GM23248 (cell line): ENCODE data around the gene TSPAN5. TPM values are rescaled to one million over a fixed set of nuclear protein-coding genes. Genes with fewer than 3 reads are reported as not detected.

Source experiments
- DNase-seq: peaks from one replicate; pipeline ENCODE4 v3.0.0-alpha.2; 2015
- H2AFZ ChIP-seq: fragments of 200-600 bp; sonication (generic); 2 replicates; pipeline ENCODE4 v1.6.1; 2016; ENCODE audit warnings: antibody characterized with exemption
- H3F3A ChIP-seq: fragments of 200-600 bp; sonication (generic); 2 replicates; pipeline ENCODE4 v1.6.1; 2016; ENCODE audit warnings: mild to moderate bottlenecking, antibody characterized with exemption, mixed run types; ENCODE audit not compliant: insufficient read depth
- H3K27ac ChIP-seq: fragments of 200-600 bp; sonication (generic); 2 replicates; pipeline ENCODE4 v1.5.1; 2016; ENCODE audit warnings: mild to moderate bottlenecking
- H3K27me3 ChIP-seq: fragments of 200-600 bp; sonication (generic); replicated peaks from 2 replicates; pipeline ENCODE4 v1.6.1; 2016; ENCODE audit warnings: mild to moderate bottlenecking; ENCODE audit not compliant: insufficient read depth
- H3K36me3 ChIP-seq: fragments of 200-600 bp; sonication (generic); 2 replicates; pipeline ENCODE4 v1.6.1; 2016; ENCODE audit warnings: low read depth, mild to moderate bottlenecking
- H3K4me1 ChIP-seq: fragments of 200-600 bp; sonication (generic); 2 replicates; pipeline ENCODE4 v1.6.1; 2016; ENCODE audit warnings: mild to moderate bottlenecking; ENCODE audit not compliant: insufficient read depth
- H3K4me2 ChIP-seq: fragments of 200-600 bp; sonication (generic); one replicate; pipeline ENCODE4 v1.6.1; 2016; ENCODE audit warnings: mild to moderate bottlenecking; ENCODE audit not compliant: unreplicated experiment
- H3K4me3 ChIP-seq: fragments of 200-600 bp; sonication (generic); 2 replicates; pipeline ENCODE4 v1.5.1; 2016; ENCODE audit warnings: mild to moderate bottlenecking
- H3K79me2 ChIP-seq: fragments of 200-600 bp; sonication (generic); 2 replicates; pipeline ENCODE4 v1.6.1; 2016; ENCODE audit warnings: mild to moderate bottlenecking; ENCODE audit not compliant: insufficient read depth
- H3K9ac ChIP-seq: fragments of 200-600 bp; sonication (generic); 2 replicates; pipeline ENCODE4 v1.6.1; 2016; ENCODE audit warnings: mild to moderate bottlenecking
- H3K9me2 ChIP-seq: fragments of 200-600 bp; sonication (generic); 2 replicates; pipeline ENCODE4 v1.6.1; 2016; ENCODE audit warnings: mixed run types, mild to moderate bottlenecking, moderate library complexity; ENCODE audit not compliant: insufficient read depth
- H3K9me3 ChIP-seq: fragments of 200-600 bp; sonication (generic); one replicate; pipeline ENCODE4 v1.6.1; 2017; ENCODE audit warnings: low read depth
- H4K20me1 ChIP-seq: fragments of 200-600 bp; sonication (generic); 2 replicates; pipeline ENCODE4 v1.6.0; 2016; ENCODE audit not compliant: insufficient read depth
- EZH2 ChIP-seq: fragments of 200-600 bp; sonication (generic); IDR thresholded peaks from 2 replicates; pipeline ENCODE4 v1.6.1; 2018; ENCODE audit warnings: antibody characterized with exemption, mild to moderate bottlenecking; ENCODE audit not compliant: insufficient read depth, poor library complexity, severe bottlenecking
- EZH2phosphoT487 ChIP-seq: fragments of 200-600 bp; sonication (generic); IDR thresholded peaks from 2 replicates; pipeline ENCODE4 v1.6.1; 2018; ENCODE audit warnings: antibody characterized with exemption, moderate library complexity, mild to moderate bottlenecking, low read depth; ENCODE audit not compliant: insufficient read depth
- WGBS, 2 experiments: methylation state at CpG; one replicate each; pipeline ENCODE4 v1.1.6; 2015 to 2017; ENCODE audit warnings: low lambda C conversion rate in 2 of 2, low coverage in 1 of 2; ENCODE audit errors: missing lambda C conversion rate in 2 of 2; 5-methylcytosine and 5-hydroxymethylcytosine counted together
- in situ Hi-C: fragments of 300-500 bp; cut with MboI; formaldehyde crosslinking; loops from 2 replicates; pipeline ENCODE4 v1.15.0; 2020
- polyA plus RNA-seq: library from polyadenylated mRNA; unstranded; fragments of >200 nt; fragmentation: Nextera tagmentation; extraction: Ambion mirVana; gene quantifications from 2 replicates; pipeline ENCODE4 v1.2.1, GENCODE V29; 2016
- total RNA-seq: library from RNA; depleted of rRNA; stranded (reverse); fragments of >200 nt; shearing (Covaris generic); gene quantifications from 2 replicates; pipeline ENCODE4 v1.2.3, GENCODE V29; 2014

The TSPAN5 gene
- total and polyA plus RNA-seq, 2 experiments from 2014 or later = 61.9 to 76.6 TPM

DNA sequence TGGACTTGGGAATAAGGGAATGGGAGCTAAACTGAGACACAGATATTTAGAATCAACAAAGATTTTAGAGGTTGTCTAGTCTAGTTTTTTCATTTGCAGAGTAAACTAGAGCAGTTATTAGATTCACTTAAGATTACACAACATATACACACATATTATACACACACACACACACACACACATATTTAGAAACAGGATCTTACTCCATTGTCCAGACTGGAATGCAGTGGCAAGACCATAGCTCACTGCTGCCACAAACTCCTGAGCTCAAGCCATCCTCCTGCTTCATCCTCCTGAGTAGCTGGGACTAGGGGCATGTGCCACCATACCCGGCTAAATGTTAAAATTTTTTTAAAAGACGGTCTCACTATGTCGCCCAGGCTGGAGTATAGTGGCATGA, 127.8 kb downstream of the TSPAN5 start:
- no peak overlapping the region for H3K4me3 ChIP-seq
- in situ Hi-C loops = no loop called here
- 97 to 98% methylated on average over 3 of the region's 3 CpGs for WGBS, 2 experiments

DNA sequence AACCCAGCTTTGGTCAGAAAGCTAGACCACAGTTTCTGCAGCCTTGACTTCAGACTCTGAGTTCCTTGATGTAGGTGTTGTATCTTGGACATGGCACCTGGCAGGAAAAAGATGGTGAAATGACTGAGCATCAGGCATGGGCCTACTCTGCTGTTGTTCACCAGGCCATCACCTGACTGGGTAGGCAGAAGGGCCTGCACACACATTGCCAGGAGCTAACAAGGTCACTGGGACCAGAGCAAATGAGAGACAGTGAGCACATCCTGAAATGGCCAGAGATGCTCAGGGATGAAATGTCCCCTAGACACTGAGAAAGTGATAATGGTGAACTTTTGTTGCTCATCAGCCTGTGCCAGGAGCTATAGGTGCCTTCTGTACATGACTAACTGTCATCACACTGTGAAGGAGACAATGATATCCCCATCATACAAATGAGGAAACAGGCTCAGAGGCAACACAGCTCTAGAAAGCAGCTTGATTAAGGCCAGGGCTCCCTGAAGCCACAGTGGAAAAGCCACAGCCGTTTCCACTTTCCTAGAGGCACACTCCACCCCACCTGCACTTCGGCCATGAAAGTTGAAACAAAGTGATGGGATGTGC, 128.3 kb downstream of the TSPAN5 start:
- Histone ChIP-seq H3F3A (peaks cover 17% of the 10 kb centered on the region), H3K27ac (no peak overlapping the region), H4K20me1 (no peaks in the 10 kb centered on the region), H3K9me3 (no peaks in the 10 kb centered on the region), H3K4me3 (no peak overlapping the region), H3K9me2 (no peaks in the 10 kb centered on the region), H2AFZ (no peak overlapping the region), H3K27me3 (no peaks in the 10 kb centered on the region), H3K79me2 (peaks cover 99% of the 10 kb centered on the region), H3K4me1 (peaks cover 18% of the 10 kb centered on the region), H3K4me2 (no peak overlapping the region), H3K36me3 (no peaks in the 10 kb centered on the region), H3K9ac (no peak overlapping the region)
- TF ChIP-seq EZH2 = no peak
- no peak for TF ChIP-seq EZH2phosphoT487
- in situ Hi-C loops = no loop called here
- WGBS, 2 experiments = 26 to 28% methylated on average over 2 of the region's 2 CpGs
- DNase-seq = no peak

More for the DNA sequence above, 127.8 kb downstream of the TSPAN5 start:
- Histone ChIP-seq H3K79me2 (peaks cover 99% of the 10 kb centered on the region), H3K4me2 (no peak overlapping the region), H3K36me3 (no peaks in the 10 kb centered on the region), H3K9me3 (no peaks in the 10 kb centered on the region), H3K27me3 (no peaks in the 10 kb centered on the region), H3F3A (peaks cover 12% of the 10 kb centered on the region; the same call in 1 of the 2 replicates), H4K20me1 (no peaks in the 10 kb centered on the region), H3K9me2 (no peaks in the 10 kb centered on the region), H3K9ac (no peak overlapping the region), H3K4me1 (peaks cover 15% of the 10 kb centered on the region), H2AFZ (no peak overlapping the region), H3K27ac (no peak overlapping the region)
- no peak for TF ChIP-seq EZH2
- TF ChIP-seq EZH2phosphoT487 = no peak
- DNase-seq = no peak

GRCh38 chr4:98528882-98529281, 129.5 kb downstream of the TSPAN5 start:
- H3K79me2 ChIP-seq = peaks cover 99% of the 10 kb centered on the region

DNA sequence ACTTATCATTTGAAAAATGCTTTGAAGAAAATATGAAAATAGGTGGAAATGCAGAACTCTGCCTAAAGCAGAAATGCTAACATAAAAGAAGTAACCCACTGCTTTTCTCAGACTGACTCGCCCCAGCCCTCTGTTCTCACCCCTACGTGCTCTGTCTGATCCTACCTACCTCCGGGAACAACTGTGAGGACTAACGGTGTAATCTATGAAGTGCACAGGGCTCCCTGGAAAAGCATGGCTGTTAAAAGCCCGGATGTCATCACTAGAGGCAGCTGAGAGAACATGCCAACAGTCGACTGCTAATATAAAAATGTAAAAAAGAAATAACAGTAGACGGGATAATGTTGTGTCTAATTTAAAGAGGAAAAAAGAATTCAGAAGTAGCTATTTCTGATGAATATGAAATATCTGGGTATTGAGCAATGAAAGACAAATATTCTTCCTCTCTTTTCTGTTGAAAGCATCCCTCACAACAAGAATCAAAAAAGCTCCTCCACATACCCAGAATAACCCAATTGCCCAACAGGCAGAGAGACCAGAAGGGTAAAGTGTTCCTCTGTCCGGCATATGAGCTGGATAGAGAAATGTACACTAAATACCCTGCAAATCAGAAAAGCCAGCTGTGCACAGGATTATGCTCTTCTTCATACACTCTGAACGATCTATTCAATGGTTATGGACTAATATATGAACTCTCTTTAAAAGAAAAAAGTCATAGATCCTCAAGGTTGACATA, 130.7 kb downstream of the TSPAN5 start:
- Histone ChIP-seq H3K27me3 (no peaks in the 10 kb centered on the region), H3K79me2 (peaks cover 94% of the 10 kb centered on the region), H3K9me2 (no peaks in the 10 kb centered on the region), H3K4me1 (peaks cover 42% of the 10 kb centered on the region), H3K4me2 (peak overlapping the region; percentile 1), H2AFZ (0 out of 2 replicates have a peak overlapping the region, but pooled peaks have one; percentile 7), H3K4me3 (no peak overlapping the region), H3K27ac (peak overlapping the region; percentile 1; the same call in 1 of the 2 replicates), H4K20me1 (no peaks in the 10 kb centered on the region), H3K9me3 (no peaks in the 10 kb centered on the region), H3K9ac (no peak overlapping the region), H3K36me3 (no peaks in the 10 kb centered on the region), H3F3A (peaks cover 37% of the 10 kb centered on the region)
- peak; percentile 54 for DNase-seq
- in situ Hi-C loops = no loop called here
- TF ChIP-seq EZH2 = no peak
- no peak for TF ChIP-seq EZH2phosphoT487
- 54 to 56% methylated on average over 9 of the region's 9 CpGs for WGBS, 2 experiments

More at GRCh38 chr4:98528882-98529281, 129.5 kb downstream of the TSPAN5 start:
- H3K9me3 ChIP-seq = no peaks in the 10 kb centered on the region
- WGBS, 2 experiments = 89 to 96% methylated on average over 3 of the region's 3 CpGs
- H3K4me2 ChIP-seq = no peak overlapping the region
- no peaks in the 10 kb centered on the region for H3K27me3 ChIP-seq
- no peak for DNase-seq
- peaks cover 30% of the 10 kb centered on the region for H3K4me1 ChIP-seq
- H3K9ac ChIP-seq = no peak overlapping the region
- in situ Hi-C loops = no loop called here
- H3K27ac ChIP-seq = no peak overlapping the region
- H3K9me2 ChIP-seq = no peaks in the 10 kb centered on the region
- no peak overlapping the region for H3K4me3 ChIP-seq
- H3F3A ChIP-seq = peaks cover 29% of the 10 kb centered on the region
- no peak for TF ChIP-seq EZH2phosphoT487
- TF ChIP-seq EZH2 = no peak
- no peaks in the 10 kb centered on the region for H4K20me1 ChIP-seq
- no peak overlapping the region for H2AFZ ChIP-seq
- H3K36me3 ChIP-seq = no peaks in the 10 kb centered on the region
